Nephron progenitor cell (in vitro differentiated cells): Measurements from ENCODE around the gene GPR3.

ENCODE experiments used
- DNase-seq: peaks from one replicate; pipeline ENCODE4 v3.0.0; 2021
- H3K27ac Mint-ChIP-seq: 2 replicates; pipeline ENCODE4 v1.8.0; 2021; ENCODE audit warnings: mild to moderate bottlenecking, moderate library complexity, mixed read lengths
- H3K27me3 Mint-ChIP-seq: 2 replicates; pipeline ENCODE4 v1.8.0; 2021; ENCODE audit warnings: mild to moderate bottlenecking, low read depth, mixed read lengths; ENCODE audit not compliant: poor library complexity
- H3K36me3 Mint-ChIP-seq: 2 replicates; pipeline ENCODE4 v1.8.0; 2021; ENCODE audit warnings: low read depth, mixed read lengths
- H3K4me1 Mint-ChIP-seq: 2 replicates; pipeline ENCODE4 v1.8.0; 2021; ENCODE audit warnings: mixed read lengths
- H3K4me3 Mint-ChIP-seq: 2 replicates; pipeline ENCODE4 v1.8.0; 2021; ENCODE audit warnings: mild to moderate bottlenecking, moderate library complexity, mixed read lengths
- H3K9me3 Mint-ChIP-seq: 2 replicates; pipeline ENCODE4 v1.8.0; 2021; ENCODE audit warnings: mild to moderate bottlenecking, moderate library complexity, mixed read lengths
- CTCF ChIP-seq: fragments of 200-600 bp; sonication (generic); IDR thresholded peaks from 2 replicates; pipeline ENCODE4 v1.5.0; 2021; ENCODE audit warnings: antibody characterized with exemption

Gene GPR3

GRCh38 chr1:27372808-27373690 lies 19.4 kb upstream of the GPR3 start:
- H3K27me3 Mint-ChIP-seq = peaks cover 13% of the 10 kb centered on the region
- no peak for DNase-seq
- H3K4me1 Mint-ChIP-seq = peaks cover 22% of the 10 kb centered on the region

GRCh38 chr1:27374362-27375086 lies 17.9 kb upstream of the GPR3 start, which contains the start of gene FCN3:
FCN3 (minus strand) TSS chr1:27374824; CDS start chr1:27374818, 6 bp downstream.
- no peaks in the 10 kb centered on the region for H3K36me3 Mint-ChIP-seq
- no peaks in the 10 kb centered on the region for H3K9me3 Mint-ChIP-seq
- no peak for DNase-seq
- peaks cover 20% of the 10 kb centered on the region for H3K4me1 Mint-ChIP-seq
- H3K27ac Mint-ChIP-seq = no peak within 1 kb of the TSS
- no peak within 1 kb of the TSS for H3K4me3 Mint-ChIP-seq
- no peak for TF ChIP-seq CTCF
- peaks cover 13% of the 10 kb centered on the region for H3K27me3 Mint-ChIP-seq

More at GRCh38 chr1:27372808-27373690, 19.4 kb upstream of the GPR3 start:
- no peak overlapping the region for H3K27ac Mint-ChIP-seq
- no peaks in the 10 kb centered on the region for H3K36me3 Mint-ChIP-seq
- H3K9me3 Mint-ChIP-seq = no peaks in the 10 kb centered on the region
- no peak overlapping the region for H3K4me3 Mint-ChIP-seq
- peak; percentile 40 for TF ChIP-seq CTCF

GRCh38 chr1:27377760-27378495 lies 14.5 kb upstream of the GPR3 start:
- DNase-seq = no peak
- Mint-ChIP-seq H3K9me3 (no peaks in the 10 kb centered on the region), H3K4me1 (peaks cover 17% of the 10 kb centered on the region), H3K27me3 (peaks cover 22% of the 10 kb centered on the region), H3K4me3 (no peak overlapping the region), H3K36me3 (no peaks in the 10 kb centered on the region), H3K27ac (no peak overlapping the region)
- no peak for TF ChIP-seq CTCF

- Mint-ChIP-seq H3K27ac (no peak overlapping the region), H3K36me3 (no peaks in the 10 kb centered on the region), H3K4me3 (no peak overlapping the region), H3K9me3 (no peaks in the 10 kb centered on the region), H3K4me1 (peaks cover 17% of the 10 kb centered on the region), H3K27me3 (peaks cover 34% of the 10 kb centered on the region)
- DNase-seq = no peak
- TF ChIP-seq CTCF = no peak
Measured at GRCh38 chr1:27379564-27380122, 12.8 kb upstream of the GPR3 start.

GRCh38 chr1:27380224-27380623 lies 12.2 kb upstream of the GPR3 start:
- peaks cover 35% of the 10 kb centered on the region for H3K27me3 Mint-ChIP-seq
- TF ChIP-seq CTCF = no peak
- no peaks in the 10 kb centered on the region for H3K9me3 Mint-ChIP-seq
- H3K4me3 Mint-ChIP-seq = no peak overlapping the region
- H3K27ac Mint-ChIP-seq = no peak overlapping the region
- DNase-seq = no peak
- no peaks in the 10 kb centered on the region for H3K36me3 Mint-ChIP-seq
- peaks cover 17% of the 10 kb centered on the region for H3K4me1 Mint-ChIP-seq
